Pulmonary artery endothelial cell (primary cell): ENCODE measurements around the gene MARCHF10. TPM values are rescaled to one million over a fixed set of nuclear protein-coding genes. Genes with fewer than 3 reads are reported as not detected.
"Not testable (repeated sequence)": the region's sequence is repeated elsewhere in the genome, so short reads cannot be mapped to it uniquely, and the experiment has no call there.

Source experiments
- DNase-seq: peaks from one replicate; pipeline ENCODE4 v3.0.0-alpha.2; 2011; ENCODE audit warnings: low read depth, low spot score
- total RNA-seq: library from RNA; depleted of rRNA; stranded (reverse); fragments of >200 nt; gene quantifications from 2 replicates; pipeline ENCODE4 v1.2.3, GENCODE V29; 2014

The MARCHF10 gene
- total RNA-seq: not detected in 2 replicates

- DNase-seq: no peak
These were observed at the start of gene MARCHF10 for GRCh38 chr17:62807812-62808575. Gene MARCHF10 (minus strand): TSS chr17:62808314. CDS start chr17:62801735, 6,579 bp downstream.

GRCh38 chr17:62857526-62857925 is 49.4 kb upstream of the MARCHF10 start:
- DNase-seq: no peak

DNA sequence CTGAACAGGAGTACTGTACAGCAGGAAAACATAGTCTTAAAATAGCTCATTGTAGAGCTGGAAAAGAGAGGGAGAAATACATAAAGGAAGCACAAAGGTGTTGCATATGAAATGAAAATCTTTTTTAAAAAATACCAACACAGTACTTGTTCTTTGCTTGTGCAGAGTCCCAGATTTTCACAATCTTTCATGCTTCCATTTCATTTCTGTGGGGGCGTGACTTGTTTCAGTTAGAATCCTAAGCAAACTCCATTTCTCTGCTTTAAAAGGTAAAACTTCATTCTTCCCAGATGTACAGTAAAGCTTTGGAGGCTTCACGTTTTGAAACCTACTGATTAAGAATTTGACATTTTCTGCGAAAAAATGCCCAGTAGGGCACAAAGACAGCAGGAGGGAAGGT is 48.5 kb upstream of the MARCHF10 start:
- no peak for DNase-seq

DNA sequence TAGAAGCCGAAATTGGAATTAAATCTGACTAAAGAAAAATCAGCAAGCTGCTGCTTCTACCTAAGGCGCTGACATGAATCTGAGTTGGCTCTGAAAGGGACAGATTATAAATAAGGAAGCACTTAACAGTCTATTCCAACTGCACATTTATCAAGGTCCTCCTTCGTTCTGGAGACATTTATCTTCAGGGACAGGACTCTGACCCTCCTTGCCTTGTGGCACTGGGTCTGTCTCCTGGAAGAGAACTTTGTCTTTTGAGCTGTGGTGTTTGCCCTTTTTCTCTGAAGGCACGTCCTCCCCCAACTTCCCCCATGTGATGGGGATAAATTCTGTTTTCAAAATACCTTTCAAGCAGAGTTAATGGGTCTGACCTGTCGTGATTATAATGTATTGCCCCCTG is 47.0 kb upstream of the MARCHF10 start:
- DNase-seq: no peak

DNA sequence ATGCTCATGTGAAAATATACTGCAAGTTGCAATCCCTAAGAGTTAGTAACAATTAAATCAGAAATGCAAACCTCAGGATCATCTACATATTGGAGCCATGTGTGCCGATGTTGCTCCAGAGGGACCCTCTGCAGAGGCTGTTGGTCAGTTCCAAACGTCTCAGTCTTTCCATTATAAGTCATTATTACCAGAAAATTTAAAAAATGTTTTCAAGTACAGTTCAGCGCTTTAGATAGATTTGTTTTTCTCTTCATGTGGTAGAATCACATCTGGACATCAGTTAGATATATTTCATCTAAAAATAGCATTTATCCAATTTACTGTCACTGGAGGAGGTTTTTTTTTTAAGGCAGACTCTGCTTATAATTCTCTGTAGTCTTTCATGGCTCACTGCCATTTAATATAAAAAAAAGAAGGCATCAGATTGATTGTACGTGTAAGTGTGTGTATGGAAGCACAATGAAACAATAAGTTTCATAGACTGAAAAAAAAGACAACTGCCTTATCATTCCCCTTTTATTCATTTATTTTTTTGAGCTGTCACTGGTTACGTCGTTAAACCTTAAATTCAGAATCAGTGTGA is 46.1 kb upstream of the MARCHF10 start:
- no peak for DNase-seq

GRCh38 chr17:62852195-62852594 is 44.1 kb upstream of the MARCHF10 start:
- no peak for DNase-seq

- not testable (repeated sequence) for DNase-seq
These were observed 41.7 kb upstream of the MARCHF10 start for GRCh38 chr17:62849591-62850415.

- no peak for DNase-seq
These were observed 40.2 kb upstream of the MARCHF10 start for GRCh38 chr17:62848334-62848733.

GRCh38 chr17:62847426-62847825 is 39.3 kb upstream of the MARCHF10 start:
- DNase-seq: no peak

GRCh38 chr17:62840871-62841270 is 32.8 kb upstream of the MARCHF10 start:
- no peak for DNase-seq

- DNase-seq: not testable (repeated sequence)
These were observed 25.7 kb upstream of the MARCHF10 start for GRCh38 chr17:62833816-62834215.

DNA sequence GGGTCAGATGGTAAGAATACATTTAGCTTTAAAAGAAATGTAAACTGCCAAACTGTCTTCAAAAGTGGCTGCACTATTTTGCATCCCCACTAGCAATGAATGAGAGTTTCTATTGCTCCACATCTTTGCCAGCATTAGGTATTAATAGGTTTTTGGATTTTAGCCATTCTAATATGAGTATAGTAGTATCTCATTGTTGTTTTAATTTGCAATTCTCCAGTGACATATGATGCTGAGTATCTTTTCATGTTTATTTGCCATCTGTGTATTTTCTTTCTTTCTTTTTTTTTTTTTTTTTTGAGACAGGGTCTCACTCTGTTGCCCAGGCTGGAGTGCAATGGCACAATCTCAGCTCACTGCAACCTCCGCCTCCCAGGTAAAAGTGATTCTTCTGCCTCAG is 24.3 kb upstream of the MARCHF10 start:
- no peak for DNase-seq

DNA sequence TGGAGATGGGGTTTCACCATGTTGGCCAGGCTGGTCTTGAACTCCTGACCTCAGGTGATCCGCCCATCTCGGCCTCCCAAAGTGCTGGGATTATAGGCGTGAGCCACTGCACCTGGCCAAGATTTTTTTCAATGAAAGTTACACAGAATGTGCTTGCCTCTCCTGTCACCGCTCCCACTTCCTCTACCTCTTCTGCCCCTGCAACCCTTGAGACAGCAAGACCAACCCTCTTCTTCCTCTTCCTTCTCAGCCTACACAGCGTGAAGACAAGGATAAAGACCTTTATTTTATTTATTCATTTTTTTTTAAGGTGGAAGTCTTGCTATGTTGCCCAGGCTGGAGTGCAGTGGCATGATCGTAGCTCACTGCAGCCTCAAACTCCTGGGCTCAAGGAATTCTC is 23.0 kb upstream of the MARCHF10 start:
- not testable (repeated sequence) for DNase-seq

GRCh38 chr17:62827746-62828485 is 19.8 kb upstream of the MARCHF10 start:
- no peak for DNase-seq

DNA sequence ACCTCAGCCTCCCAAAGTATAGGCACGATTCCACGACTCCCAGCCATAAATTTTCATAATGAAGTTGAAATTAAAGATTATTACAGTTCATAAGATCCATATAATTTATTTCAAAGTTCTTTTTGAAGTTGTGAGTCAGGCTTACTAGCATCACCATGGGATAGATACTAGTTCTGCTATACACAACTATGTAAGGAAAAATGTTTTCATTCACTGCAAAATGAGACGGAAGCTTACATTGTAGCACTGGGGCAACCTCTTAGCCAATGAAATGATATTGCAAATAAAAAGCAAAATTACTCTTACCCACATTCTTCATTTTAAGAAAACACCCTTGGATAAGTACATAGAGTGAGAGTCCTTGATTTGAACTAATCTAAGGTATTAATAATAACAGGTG is 18.8 kb upstream of the MARCHF10 start:
- DNase-seq: no peak

DNA sequence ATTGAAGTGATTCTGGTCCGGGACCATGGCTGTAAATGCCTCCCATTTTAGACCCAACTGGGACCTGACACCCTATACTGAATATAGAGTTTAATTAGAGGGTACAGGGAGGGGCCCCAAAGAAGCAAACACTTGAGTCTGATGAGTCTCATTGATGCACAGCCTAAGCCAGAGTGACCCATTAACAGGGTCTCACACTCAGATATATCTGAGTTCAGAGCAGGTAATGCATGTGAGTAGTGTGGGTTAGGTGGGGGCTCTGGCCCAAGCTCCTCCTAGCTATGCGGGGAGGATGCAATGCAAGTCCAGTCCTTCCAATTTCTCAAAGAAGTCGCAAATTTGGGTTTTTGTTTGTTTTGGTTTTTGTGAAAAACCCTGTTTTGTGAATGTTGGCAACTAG is 17.1 kb upstream of the MARCHF10 start:
- no peak for DNase-seq

GRCh38 chr17:62824290-62825131 is 16.4 kb upstream of the MARCHF10 start:
- no peak for DNase-seq

GRCh38 chr17:62823111-62823893 is 15.2 kb upstream of the MARCHF10 start:
- no peak for DNase-seq

- DNase-seq: no peak
These were observed 14.2 kb upstream of the MARCHF10 start for GRCh38 chr17:62822080-62822904.
